Measurements from ENCODE around the gene EIPR1. TPM values are rescaled to one million over a fixed set of nuclear protein-coding genes. Genes with fewer than 3 reads are reported as not detected.

Gene EIPR1
- polyA plus RNA-seq, 2 of the 4 experiments (the other 2 are of a cell fraction), result 55.0 to 65.0 TPM

DNA sequence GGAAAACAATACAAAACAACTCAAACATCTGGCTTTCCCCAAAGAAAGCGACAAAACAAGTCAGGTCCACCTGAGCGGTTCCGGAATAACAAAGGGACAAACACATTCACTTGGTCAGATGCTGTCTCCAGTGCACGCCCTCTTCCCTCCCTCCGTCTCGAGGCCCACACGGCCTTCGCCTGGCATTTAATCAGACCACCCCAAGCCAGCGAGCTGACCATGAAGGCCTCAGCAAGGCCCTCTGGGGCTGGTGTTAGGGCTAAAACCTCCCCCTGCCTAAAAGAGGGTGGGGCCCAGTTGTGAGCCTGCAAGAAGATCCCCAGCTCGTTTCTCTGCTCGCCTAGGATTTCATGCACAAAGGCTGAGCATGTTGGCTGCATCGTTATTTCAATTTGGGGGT is 180.3 kb downstream of the EIPR1 start:
- Histone ChIP-seq H3K9me3 (no peaks in the 10 kb centered on the region), H3K4me1 (peaks cover 10% of the 10 kb centered on the region; the same call in 2 of the 3 replicates), H3K4me2 (no peak overlapping the region), H3K27ac (no peak overlapping the region), H3K4me3 (no peak overlapping the region)
- POLR2A ChIA-PET, result no interaction called here
- DNase-seq (ENCODE audit: low read depth in 1 of 2, low spot score in 1 of 2) (no peak), ATAC-seq (no peak), FAIRE-seq (no peak)
- TF ChIP-seq, protein P1, sequence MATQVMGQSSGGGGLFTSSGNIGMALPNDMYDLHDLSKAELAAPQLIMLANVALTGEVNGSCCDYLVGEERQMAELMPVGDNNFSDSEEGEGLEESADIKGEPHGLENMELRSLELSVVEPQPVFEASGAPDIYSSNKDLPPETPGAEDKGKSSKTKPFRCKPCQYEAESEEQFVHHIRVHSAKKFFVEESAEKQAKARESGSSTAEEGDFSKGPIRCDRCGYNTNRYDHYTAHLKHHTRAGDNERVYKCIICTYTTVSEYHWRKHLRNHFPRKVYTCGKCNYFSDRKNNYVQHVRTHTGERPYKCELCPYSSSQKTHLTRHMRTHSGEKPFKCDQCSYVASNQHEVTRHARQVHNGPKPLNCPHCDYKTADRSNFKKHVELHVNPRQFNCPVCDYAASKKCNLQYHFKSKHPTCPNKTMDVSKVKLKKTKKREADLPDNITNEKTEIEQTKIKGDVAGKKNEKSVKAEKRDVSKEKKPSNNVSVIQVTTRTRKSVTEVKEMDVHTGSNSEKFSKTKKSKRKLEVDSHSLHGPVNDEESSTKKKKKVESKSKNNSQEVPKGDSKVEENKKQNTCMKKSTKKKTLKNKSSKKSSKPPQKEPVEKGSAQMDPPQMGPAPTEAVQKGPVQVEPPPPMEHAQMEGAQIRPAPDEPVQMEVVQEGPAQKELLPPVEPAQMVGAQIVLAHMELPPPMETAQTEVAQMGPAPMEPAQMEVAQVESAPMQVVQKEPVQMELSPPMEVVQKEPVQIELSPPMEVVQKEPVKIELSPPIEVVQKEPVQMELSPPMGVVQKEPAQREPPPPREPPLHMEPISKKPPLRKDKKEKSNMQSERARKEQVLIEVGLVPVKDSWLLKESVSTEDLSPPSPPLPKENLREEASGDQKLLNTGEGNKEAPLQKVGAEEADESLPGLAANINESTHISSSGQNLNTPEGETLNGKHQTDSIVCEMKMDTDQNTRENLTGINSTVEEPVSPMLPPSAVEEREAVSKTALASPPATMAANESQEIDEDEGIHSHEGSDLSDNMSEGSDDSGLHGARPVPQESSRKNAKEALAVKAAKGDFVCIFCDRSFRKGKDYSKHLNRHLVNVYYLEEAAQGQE (IDR thresholded peaks at IDR 0.05), result no peak
- no peak for TF ChIP-seq POLR2A (IDR thresholded peaks at IDR 0.05; ENCODE audit: low read length)
- CTCF ChIA-PET, result interaction anchor here (1.0 kb wide), 1 partner anchor 102 kb away, joined by 3 read pairs; no protein-coding TSS in a partner anchor
- 74% methylated on average over 12 of the region's 12 CpGs for WGBS (ENCODE audit: missing lambda C conversion rate)

DNA sequence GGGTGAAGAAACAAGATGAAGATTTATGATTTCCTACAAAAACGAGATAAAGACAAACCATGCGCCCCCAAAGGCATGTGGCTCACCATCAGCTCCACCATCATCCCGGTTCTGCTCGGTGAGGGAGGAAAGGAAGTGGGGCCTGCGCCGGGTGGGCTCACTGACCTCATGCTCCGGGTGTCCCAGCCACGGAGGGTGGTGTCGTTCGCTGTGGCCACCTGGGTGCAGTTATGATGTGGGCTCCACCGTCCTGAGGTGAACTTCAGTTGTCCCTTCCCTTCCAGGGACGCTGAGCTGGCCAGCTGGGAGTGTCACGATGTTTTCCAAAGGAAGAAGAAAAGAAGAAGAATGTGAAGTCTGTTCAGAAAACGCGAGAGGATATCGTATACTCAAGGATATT is 180.9 kb downstream of the EIPR1 start:
- ChIA-PET CTCF (no interaction called here), POLR2A (no interaction called here)
- no peak overlapping the region for H3K4me3 ChIP-seq
- 82% methylated on average over 16 of the region's 16 CpGs for WGBS (ENCODE audit: missing lambda C conversion rate)
- no peak for FAIRE-seq
- TF ChIP-seq KDM1A (IDR thresholded peaks at IDR 0.05; ENCODE audit: low read depth), result no peak
- TF ChIP-seq, protein P2, sequence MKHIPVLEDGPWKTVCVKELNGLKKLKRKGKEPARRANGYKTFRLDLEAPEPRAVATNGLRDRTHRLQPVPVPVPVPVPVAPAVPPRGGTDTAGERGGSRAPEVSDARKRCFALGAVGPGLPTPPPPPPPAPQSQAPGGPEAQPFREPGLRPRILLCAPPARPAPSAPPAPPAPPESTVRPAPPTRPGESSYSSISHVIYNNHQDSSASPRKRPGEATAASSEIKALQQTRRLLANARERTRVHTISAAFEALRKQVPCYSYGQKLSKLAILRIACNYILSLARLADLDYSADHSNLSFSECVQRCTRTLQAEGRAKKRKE (CRISPR knock-in tag; IDR thresholded peaks at IDR 0.05; ENCODE audit: low read depth), result no peak
- TF ChIP-seq POLR2AphosphoS2 (conservative IDR thresholded peaks at IDR 0.05; ENCODE audit: low read length), result no peak
- no peak for TF ChIP-seq JUNB (IDR thresholded peaks at IDR 0.05)
- TF ChIP-seq TFCP2L1 (CRISPR knock-in tag; IDR thresholded peaks at IDR 0.05), result no peak
- TF ChIP-seq, protein P3, sequence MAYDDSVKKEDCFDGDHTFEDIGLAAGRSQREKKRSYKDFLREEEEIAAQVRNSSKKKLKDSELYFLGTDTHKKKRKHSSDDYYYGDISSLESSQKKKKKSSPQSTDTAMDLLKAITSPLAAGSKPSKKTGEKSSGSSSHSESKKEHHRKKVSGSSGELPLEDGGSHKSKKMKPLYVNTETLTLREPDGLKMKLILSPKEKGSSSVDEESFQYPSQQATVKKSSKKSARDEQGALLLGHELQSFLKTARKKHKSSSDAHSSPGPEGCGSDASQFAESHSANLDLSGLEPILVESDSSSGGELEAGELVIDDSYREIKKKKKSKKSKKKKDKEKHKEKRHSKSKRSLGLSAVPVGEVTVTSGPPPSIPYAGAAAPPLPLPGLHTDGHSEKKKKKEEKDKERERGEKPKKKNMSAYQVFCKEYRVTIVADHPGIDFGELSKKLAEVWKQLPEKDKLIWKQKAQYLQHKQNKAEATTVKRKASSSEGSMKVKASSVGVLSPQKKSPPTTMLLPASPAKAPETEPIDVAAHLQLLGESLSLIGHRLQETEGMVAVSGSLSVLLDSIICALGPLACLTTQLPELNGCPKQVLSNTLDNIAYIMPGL (CRISPR knock-in tag; IDR thresholded peaks at IDR 0.05; ENCODE audit: borderline replicate concordance), result no peak
- TF ChIP-seq HOXA7 (CRISPR knock-in tag; IDR thresholded peaks at IDR 0.05), result no peak
- no peak overlapping the region for H3K4me2 ChIP-seq
- H3K27ac ChIP-seq, result no peak overlapping the region
- peaks cover 10% of the 10 kb centered on the region; the same call in 2 of the 3 replicates for H3K4me1 ChIP-seq
- DNase-seq (ENCODE audit: low read depth in 1 of 2, low spot score in 1 of 2), result no peak
- no peaks in the 10 kb centered on the region for H3K9me3 ChIP-seq
- ATAC-seq, result no peak

DNA sequence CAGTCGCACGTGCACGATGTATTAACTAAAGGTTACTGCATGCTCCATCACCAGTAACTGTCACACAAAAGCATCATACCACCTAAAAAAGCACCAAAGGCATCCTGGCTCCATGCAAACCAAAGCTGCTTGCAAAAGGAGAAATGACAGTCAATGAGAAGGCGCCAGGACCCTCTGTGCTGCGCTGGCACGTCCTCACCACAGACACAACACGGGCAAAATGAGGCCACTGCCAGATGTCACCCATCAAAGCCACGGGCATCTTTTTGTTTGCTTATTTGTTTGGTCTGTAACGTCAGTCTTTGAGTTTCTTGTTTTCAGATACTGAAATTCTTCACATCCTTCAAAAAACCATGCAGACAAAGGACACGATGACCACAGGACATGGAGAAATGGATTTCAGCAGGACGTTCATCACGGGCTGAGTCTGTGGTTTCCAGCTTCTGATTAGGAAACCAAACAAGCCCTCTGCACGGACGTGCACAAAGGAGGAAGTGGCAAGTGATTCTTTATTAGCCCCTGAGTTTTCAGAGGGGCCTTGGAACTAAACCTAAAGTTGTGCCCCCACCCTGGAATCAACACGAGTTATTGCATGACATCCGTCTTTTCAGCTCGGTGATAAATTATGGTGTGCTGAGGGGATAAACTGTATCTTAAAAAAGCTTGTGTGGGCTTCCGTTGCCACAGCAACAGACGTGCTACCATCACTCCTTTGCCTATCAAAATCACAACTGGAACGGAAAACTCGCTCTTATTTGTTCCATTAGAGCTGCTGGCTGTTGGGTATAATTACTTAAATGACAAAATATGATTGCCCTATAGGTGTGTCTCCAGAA is 181.8 kb downstream of the EIPR1 start:
- ChIA-PET POLR2A (no interaction called here), CTCF (no interaction called here)
- FAIRE-seq (peak; percentile 46), ATAC-seq (no peak), DNase-seq (ENCODE audit: low read depth in 1 of 2, low spot score in 1 of 2) (no peak)
- no peak overlapping the region for H3K27ac ChIP-seq
- WGBS (ENCODE audit: missing lambda C conversion rate), result 90% methylated on average over 21 of the region's 21 CpGs
- no peak overlapping the region for H3K4me2 ChIP-seq
- peaks cover 10% of the 10 kb centered on the region; the same call in 2 of the 3 replicates for H3K4me1 ChIP-seq
- no peaks in the 10 kb centered on the region for H3K9me3 ChIP-seq
- no peak overlapping the region for H3K4me3 ChIP-seq
- TF ChIP-seq, protein P4, sequence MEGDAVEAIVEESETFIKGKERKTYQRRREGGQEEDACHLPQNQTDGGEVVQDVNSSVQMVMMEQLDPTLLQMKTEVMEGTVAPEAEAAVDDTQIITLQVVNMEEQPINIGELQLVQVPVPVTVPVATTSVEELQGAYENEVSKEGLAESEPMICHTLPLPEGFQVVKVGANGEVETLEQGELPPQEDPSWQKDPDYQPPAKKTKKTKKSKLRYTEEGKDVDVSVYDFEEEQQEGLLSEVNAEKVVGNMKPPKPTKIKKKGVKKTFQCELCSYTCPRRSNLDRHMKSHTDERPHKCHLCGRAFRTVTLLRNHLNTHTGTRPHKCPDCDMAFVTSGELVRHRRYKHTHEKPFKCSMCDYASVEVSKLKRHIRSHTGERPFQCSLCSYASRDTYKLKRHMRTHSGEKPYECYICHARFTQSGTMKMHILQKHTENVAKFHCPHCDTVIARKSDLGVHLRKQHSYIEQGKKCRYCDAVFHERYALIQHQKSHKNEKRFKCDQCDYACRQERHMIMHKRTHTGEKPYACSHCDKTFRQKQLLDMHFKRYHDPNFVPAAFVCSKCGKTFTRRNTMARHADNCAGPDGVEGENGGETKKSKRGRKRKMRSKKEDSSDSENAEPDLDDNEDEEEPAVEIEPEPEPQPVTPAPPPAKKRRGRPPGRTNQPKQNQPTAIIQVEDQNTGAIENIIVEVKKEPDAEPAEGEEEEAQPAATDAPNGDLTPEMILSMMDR (IDR thresholded peaks at IDR 0.05), result no peak
- no peak for TF ChIP-seq TP53 (CRISPR knock-in tag; IDR thresholded peaks at IDR 0.05)
- no peak for TF ChIP-seq EHMT2 (IDR thresholded peaks at IDR 0.05; ENCODE audit: low read depth)
- TF ChIP-seq, protein P5, sequence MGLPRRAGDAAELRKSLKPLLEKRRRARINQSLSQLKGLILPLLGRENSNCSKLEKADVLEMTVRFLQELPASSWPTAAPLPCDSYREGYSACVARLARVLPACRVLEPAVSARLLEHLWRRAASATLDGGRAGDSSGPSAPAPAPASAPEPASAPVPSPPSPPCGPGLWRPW (IDR thresholded peaks at IDR 0.05), result no peak
- no peak for TF ChIP-seq ZC3H11A (IDR thresholded peaks at IDR 0.05)
- TF ChIP-seq GATA3 (IDR thresholded peaks at IDR 0.05; ENCODE audit: borderline replicate concordance), result no peak
- TF ChIP-seq SREBF2 (IDR thresholded peaks at IDR 0.05), result no peak
- TF ChIP-seq, protein P3 (CRISPR knock-in tag; IDR thresholded peaks at IDR 0.05; ENCODE audit: borderline replicate concordance), result no peak
- no peak for TF ChIP-seq ZFP36 (IDR thresholded peaks at IDR 0.05; ENCODE audit: borderline replicate concordance, partially characterized antibody)
- no peak for TF ChIP-seq NR3C1 (IDR thresholded peaks at IDR 0.05)
- TF ChIP-seq HOXA7 (CRISPR knock-in tag; IDR thresholded peaks at IDR 0.05), result no peak
